Measurements from ENCODE around the gene CYP27C1.

DNA sequence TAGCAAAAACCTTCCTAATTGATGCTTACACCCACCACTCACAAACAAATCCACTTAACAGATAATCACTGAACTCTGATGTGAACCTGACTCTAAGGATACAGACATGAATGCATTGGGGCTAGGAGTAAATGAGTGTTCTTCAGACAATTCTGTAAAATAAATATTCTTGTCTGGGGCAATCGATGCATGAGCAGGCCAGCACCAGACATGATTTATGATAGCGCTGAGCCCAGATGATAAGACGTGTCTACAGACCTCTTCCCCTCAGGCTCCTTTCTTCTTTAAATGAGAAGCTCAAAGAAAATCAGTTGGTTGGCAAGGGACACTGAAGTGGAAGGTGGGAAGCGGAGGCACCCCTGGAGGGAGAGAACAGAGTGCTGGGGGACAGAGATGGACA is 85.9 kb downstream of the CYP27C1 start:
- TF ChIP-seq POLR2A (IDR thresholded peaks at IDR 0.05) = no peak
- TF ChIP-seq, protein P1, sequence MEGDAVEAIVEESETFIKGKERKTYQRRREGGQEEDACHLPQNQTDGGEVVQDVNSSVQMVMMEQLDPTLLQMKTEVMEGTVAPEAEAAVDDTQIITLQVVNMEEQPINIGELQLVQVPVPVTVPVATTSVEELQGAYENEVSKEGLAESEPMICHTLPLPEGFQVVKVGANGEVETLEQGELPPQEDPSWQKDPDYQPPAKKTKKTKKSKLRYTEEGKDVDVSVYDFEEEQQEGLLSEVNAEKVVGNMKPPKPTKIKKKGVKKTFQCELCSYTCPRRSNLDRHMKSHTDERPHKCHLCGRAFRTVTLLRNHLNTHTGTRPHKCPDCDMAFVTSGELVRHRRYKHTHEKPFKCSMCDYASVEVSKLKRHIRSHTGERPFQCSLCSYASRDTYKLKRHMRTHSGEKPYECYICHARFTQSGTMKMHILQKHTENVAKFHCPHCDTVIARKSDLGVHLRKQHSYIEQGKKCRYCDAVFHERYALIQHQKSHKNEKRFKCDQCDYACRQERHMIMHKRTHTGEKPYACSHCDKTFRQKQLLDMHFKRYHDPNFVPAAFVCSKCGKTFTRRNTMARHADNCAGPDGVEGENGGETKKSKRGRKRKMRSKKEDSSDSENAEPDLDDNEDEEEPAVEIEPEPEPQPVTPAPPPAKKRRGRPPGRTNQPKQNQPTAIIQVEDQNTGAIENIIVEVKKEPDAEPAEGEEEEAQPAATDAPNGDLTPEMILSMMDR (IDR thresholded peaks at IDR 0.05) = no peak
- TF ChIP-seq POLR2AphosphoS5 (IDR thresholded peaks at IDR 0.05) = no peak
